Measurements from ENCODE around the gene ENHO. TPM values are rescaled to one million over a fixed set of nuclear protein-coding genes. Genes with fewer than 3 reads are reported as not detected.

ENHO gene
- total and polyA plus RNA-seq, 12 donors, result 0.24 to 1.6 (median 0.88) TPM; not detected in 7

DNA sequence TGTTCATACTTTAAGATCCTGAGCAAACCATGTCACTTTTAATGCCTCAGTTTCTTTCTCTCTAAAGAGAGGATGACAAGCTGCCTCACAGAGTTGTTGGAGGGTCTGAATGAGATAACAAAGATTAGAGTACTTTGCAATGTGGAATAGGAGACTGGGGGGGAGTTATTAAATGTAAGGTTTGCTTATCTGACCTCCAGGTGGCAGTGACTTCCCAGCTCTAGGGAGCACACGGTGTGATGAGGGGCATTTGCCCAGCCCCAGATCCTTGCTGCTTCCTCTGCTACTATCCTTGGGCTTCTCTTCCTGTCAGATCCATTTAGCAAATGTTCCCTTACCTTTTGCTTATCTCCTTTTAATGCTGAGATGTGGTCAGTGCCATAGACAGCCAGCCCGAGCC lies 30.7 kb downstream of the ENHO start:
- TF ChIP-seq, protein P1, sequence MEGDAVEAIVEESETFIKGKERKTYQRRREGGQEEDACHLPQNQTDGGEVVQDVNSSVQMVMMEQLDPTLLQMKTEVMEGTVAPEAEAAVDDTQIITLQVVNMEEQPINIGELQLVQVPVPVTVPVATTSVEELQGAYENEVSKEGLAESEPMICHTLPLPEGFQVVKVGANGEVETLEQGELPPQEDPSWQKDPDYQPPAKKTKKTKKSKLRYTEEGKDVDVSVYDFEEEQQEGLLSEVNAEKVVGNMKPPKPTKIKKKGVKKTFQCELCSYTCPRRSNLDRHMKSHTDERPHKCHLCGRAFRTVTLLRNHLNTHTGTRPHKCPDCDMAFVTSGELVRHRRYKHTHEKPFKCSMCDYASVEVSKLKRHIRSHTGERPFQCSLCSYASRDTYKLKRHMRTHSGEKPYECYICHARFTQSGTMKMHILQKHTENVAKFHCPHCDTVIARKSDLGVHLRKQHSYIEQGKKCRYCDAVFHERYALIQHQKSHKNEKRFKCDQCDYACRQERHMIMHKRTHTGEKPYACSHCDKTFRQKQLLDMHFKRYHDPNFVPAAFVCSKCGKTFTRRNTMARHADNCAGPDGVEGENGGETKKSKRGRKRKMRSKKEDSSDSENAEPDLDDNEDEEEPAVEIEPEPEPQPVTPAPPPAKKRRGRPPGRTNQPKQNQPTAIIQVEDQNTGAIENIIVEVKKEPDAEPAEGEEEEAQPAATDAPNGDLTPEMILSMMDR (IDR thresholded peaks at IDR 0.05), result no peak
- TF ChIP-seq POLR2A (IDR thresholded peaks at IDR 0.05), result no peak
- 23 to 38% (median 31%) methylated on average over 2 of the region's 2 CpGs for WGBS, 4 donors
- Histone ChIP-seq H3K27ac (no peak overlapping the region), H3K27me3 (no peaks in the 10 kb centered on the region), H3K9me3 (replicated peaks in 1 of 3) (no peaks in the 10 kb centered on the region), H3K36me3 (replicated peaks in 1 of 2) (no peaks in the 10 kb centered on the region), H3K4me1 (replicated peaks in 1 of 2) (no peaks in the 10 kb centered on the region), H3K4me3 (no peak overlapping the region)
- intact Hi-C loops (cut with DNase I), result no loop called here
- no peak for DNase-seq

GRCh38 chr9:34491596-34491995 lies 31.2 kb downstream of the ENHO start:
- no peaks in the 10 kb centered on the region for H3K4me1 ChIP-seq (replicated peaks in 1 of 2)
- no peak overlapping the region for H3K27ac ChIP-seq
- no peaks in the 10 kb centered on the region for H3K27me3 ChIP-seq
- H3K36me3 ChIP-seq (replicated peaks in 1 of 2), result no peaks in the 10 kb centered on the region
- intact Hi-C loops (cut with DNase I), result no loop called here
- no peak for DNase-seq
- 0 to 52% (median 48%) methylated on average over 1 to 2 of the region's 2 CpGs for WGBS, 4 donors
- TF ChIP-seq, protein P1 (IDR thresholded peaks at IDR 0.05), result no peak
- no peak for TF ChIP-seq POLR2A (IDR thresholded peaks at IDR 0.05)
- no peak overlapping the region for H3K4me3 ChIP-seq
- H3K9me3 ChIP-seq (replicated peaks in 1 of 3), result no peaks in the 10 kb centered on the region

- DNase-seq, result no peak
- H3K36me3 ChIP-seq (replicated peaks in 1 of 2), result no peaks in the 10 kb centered on the region
- intact Hi-C loops (cut with DNase I), result no loop called here
- 49 to 71% (median 53%) methylated on average over 3 of the region's 3 CpGs for WGBS, 4 donors
- no peak overlapping the region for H3K4me3 ChIP-seq
- no peaks in the 10 kb centered on the region for H3K27me3 ChIP-seq
- TF ChIP-seq, protein P1 (IDR thresholded peaks at IDR 0.05), result no peak
- TF ChIP-seq POLR2A (IDR thresholded peaks at IDR 0.05), result no peak
- no peaks in the 10 kb centered on the region for H3K9me3 ChIP-seq (replicated peaks in 1 of 3)
- H3K4me1 ChIP-seq (replicated peaks in 1 of 2), result no peaks in the 10 kb centered on the region
- no peak overlapping the region for H3K27ac ChIP-seq
Observed at GRCh38 chr9:34490760-34491159, 32.0 kb downstream of the ENHO start.

GRCh38 chr9:34490360-34490759 lies 32.4 kb downstream of the ENHO start:
- intact Hi-C loops (cut with DNase I), result no loop called here
- DNase-seq, result no peak

More at GRCh38 chr9:34490360-34490759, 32.4 kb downstream of the ENHO start:
- Histone ChIP-seq H3K27me3 (no peaks in the 10 kb centered on the region), H3K27ac (no peak overlapping the region), H3K4me3 (no peak overlapping the region), H3K4me1 (replicated peaks in 1 of 2) (no peaks in the 10 kb centered on the region), H3K9me3 (replicated peaks in 1 of 3) (no peaks in the 10 kb centered on the region), H3K36me3 (replicated peaks in 1 of 2) (no peaks in the 10 kb centered on the region)
- TF ChIP-seq POLR2A (IDR thresholded peaks at IDR 0.05), result no peak
- TF ChIP-seq, protein P1 (IDR thresholded peaks at IDR 0.05), result no peak
- 50 to 92% (median 72%) methylated on average over 1 of the region's 1 CpG for WGBS, 4 donors

All from adrenal gland (tissue), 12 donors.